HEK293T (cell line): ENCODE data around the gene RGL2.

Experiments
- CTCF ChIA-PET: fragments of 350-600 bp; formaldehyde crosslinking; extraction: SDS; loops from one replicate; lab custom pipeline; 2021; ENCODE audit warnings: antibody characterized with exemption, inconsistent platforms; lab: Yijun Ruan, JAX
- POLR2A ChIA-PET: fragments of 350-600 bp; formaldehyde crosslinking; extraction: SDS; loops from one replicate; lab custom pipeline; 2020; ENCODE audit warnings: antibody characterized with exemption, inconsistent platforms; lab: Yijun Ruan, JAX
- DNase-seq: peaks from one replicate; pipeline ENCODE4 v3.0.0; 2012; ENCODE audit warnings: mixed read lengths; ENCODE audit errors: extremely low spot score
- ARNT ChIP-seq: fragments of 450-650 bp; IDR thresholded peaks from 2 replicates; pipeline ENCODE4 v1.6.1; 2017; ENCODE audit warnings: mild to moderate bottlenecking
- BHLHE40 ChIP-seq: fragments of 450-650 bp; IDR thresholded peaks from 2 replicates; pipeline ENCODE4 v1.6.1; 2016; ENCODE audit warnings: mild to moderate bottlenecking, moderate library complexity, borderline replicate concordance
- CTBP1 ChIP-seq: fragments of 450-650 bp; IDR thresholded peaks from 2 replicates; pipeline ENCODE4 v1.6.1; 2016; ENCODE audit warnings: borderline replicate concordance
- ELF4 ChIP-seq: fragments of 450-650 bp; IDR thresholded peaks from 2 replicates; pipeline ENCODE4 v1.6.1; 2017; ENCODE audit warnings: antibody characterized with exemption
- FOXA1 ChIP-seq: fragments of 450-650 bp; IDR thresholded peaks from 2 replicates; pipeline ENCODE4 v1.6.1; 2016; ENCODE audit warnings: mild to moderate bottlenecking
- FOXK2 ChIP-seq: fragments of 450-650 bp; IDR thresholded peaks from 2 replicates; pipeline ENCODE4 v1.6.1; 2016; ENCODE audit warnings: mild to moderate bottlenecking
- FOXM1 ChIP-seq: fragments of 450-650 bp; IDR thresholded peaks from 2 replicates; pipeline ENCODE4 v1.6.1; 2017; ENCODE audit warnings: mild to moderate bottlenecking, borderline replicate concordance
- HDGF ChIP-seq: fragments of 450-650 bp; IDR thresholded peaks from 2 replicates; pipeline ENCODE4 v1.6.1; 2017; ENCODE audit warnings: antibody characterized with exemption, borderline replicate concordance
- L3MBTL2 ChIP-seq: fragments of 450-650 bp; conservative IDR thresholded peaks from 2 replicates; pipeline ENCODE4 v1.6.1; 2016; ENCODE audit warnings: mild to moderate bottlenecking
- LEF1 ChIP-seq: fragments of 450-650 bp; IDR thresholded peaks from 2 replicates; pipeline ENCODE4 v1.6.1; 2017; ENCODE audit warnings: mild to moderate bottlenecking, borderline replicate concordance
- NFRKB ChIP-seq: fragments of 450-650 bp; IDR thresholded peaks from 2 replicates; pipeline ENCODE4 v1.6.1; 2016; ENCODE audit warnings: mild to moderate bottlenecking, moderate library complexity
- SP1 ChIP-seq: fragments of 450-650 bp; IDR thresholded peaks from 2 replicates; pipeline ENCODE4 v1.6.1; 2017
- SUZ12 ChIP-seq: fragments of 450-650 bp; IDR thresholded peaks from 2 replicates; pipeline ENCODE4 v1.6.1; 2016; ENCODE audit warnings: mild to moderate bottlenecking
- TARDBP ChIP-seq: fragments of 450-650 bp; IDR thresholded peaks from 2 replicates; pipeline ENCODE4 v1.6.1; 2016
- ZNF384 ChIP-seq: fragments of 450-650 bp; IDR thresholded peaks from 2 replicates; pipeline ENCODE4 v1.6.1; 2016
- TF ChIP-seq, protein P1 (sequence below): fragments of 450-650 bp; IDR thresholded peaks from 2 replicates; pipeline ENCODE4 v1.6.1; 2016

The RGL2 gene

DNA sequence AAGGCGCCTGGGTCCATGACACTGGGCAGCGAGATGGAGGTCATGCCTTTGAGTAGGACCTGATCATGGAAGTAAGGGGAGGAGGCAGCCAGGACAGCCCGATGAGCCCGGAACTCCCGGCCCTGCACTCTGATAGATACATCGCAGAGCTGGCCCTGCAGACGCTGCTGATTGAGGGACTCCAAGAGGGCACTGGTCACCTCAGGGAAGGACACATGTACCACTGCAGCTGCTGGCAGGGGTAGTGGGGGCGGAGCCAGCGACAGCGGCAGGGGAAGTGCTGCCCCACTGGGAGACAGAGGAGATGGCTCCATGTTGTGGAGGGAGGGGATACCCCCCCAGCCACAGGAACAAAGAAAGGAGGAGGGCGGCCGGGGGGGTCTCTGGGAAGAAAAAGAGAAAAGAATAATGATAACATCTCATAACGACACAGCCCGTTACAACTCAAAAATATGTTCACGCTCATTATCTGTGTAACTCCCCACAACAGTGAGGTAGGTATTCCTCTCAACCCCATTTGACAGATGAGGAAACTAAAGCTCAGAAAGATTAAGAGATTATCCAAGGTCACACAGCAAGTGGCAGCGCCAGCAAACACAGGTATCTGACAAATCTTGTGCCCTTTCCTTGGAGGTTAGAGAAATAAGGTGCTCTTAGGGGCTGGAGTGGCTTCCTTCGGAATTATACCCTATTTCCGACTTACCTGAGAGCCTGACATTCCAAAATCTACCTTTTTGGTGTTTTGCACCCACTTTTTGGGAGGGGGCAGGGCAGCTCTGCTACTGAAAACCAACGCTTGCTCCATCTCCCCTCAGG is 18.1 kb upstream of the RGL2 start:
- CTCF ChIA-PET: interaction anchor here (1.7 kb wide), 1 partner anchor 17 kb away, joined by 5 read pairs; no protein-coding TSS in a partner anchor
- DNase-seq: no peak
- POLR2A ChIA-PET: interaction anchor here (0.9 to 5.0 kb wide), 9 partner anchors 19 to 137 kb away, joined by 3 to 42 read pairs (median 5); partner anchors contain the start of genes B3GALT4, CUTA, RGL2 and RPS18
- TF ChIP-seq SUZ12: no peak
- TF ChIP-seq ZNF384: no peak
- TF ChIP-seq, protein P1, sequence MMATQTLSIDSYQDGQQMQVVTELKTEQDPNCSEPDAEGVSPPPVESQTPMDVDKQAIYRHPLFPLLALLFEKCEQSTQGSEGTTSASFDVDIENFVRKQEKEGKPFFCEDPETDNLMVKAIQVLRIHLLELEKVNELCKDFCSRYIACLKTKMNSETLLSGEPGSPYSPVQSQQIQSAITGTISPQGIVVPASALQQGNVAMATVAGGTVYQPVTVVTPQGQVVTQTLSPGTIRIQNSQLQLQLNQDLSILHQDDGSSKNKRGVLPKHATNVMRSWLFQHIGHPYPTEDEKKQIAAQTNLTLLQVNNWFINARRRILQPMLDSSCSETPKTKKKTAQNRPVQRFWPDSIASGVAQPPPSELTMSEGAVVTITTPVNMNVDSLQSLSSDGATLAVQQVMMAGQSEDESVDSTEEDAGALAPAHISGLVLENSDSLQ: no peak
- TF ChIP-seq CTBP1: no peak
- no peak for TF ChIP-seq TARDBP
- TF ChIP-seq LEF1: no peak
- no peak for TF ChIP-seq ELF4
- TF ChIP-seq SP1: no peak
- TF ChIP-seq FOXM1: no peak

DNA sequence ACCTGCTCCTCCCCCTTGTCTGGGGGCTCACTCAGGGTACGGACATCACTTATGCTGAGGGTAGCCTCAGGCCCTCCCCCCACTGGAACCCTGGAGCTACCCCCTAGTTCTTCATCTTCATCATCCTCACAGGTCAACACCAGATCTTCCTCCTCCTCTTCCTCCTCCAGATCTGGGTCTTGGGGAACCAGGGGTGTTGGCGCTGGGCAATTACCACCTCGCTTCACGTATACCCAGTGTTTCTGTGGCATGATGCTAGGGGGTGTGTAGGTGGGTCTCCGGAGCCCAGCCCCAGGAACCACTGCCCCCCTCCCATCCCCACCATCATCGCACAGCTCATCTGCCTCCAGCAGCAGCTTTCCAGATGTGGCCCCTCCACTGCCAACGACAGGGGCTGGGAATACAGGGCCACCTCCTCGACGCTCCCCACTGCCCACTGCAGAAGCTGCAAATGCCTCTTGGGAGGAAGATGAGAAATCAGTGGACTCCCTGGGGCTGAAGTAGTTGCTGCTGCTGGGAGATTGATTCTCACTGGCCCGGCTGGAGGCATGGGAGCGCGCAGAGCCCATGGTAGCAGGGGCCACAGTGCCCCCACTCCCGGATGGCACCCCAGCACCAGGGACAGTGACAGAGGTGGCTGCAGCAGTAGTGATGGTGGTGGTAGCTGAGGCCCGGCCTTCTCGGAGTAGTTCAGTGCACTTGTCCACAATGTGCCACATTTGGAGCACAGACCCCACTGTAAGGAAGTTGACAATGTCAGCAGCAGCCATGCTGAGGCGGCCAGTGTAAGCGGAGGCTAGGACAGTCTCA is 17.3 kb upstream of the RGL2 start:
- POLR2A ChIA-PET: interaction anchor here (1.0 to 5.0 kb wide), 2 partner anchors 18 to 44 kb away, joined by 3 to 42 read pairs; partner anchors contain the start of genes RGL2, RPS18 and VPS52
- no peak for TF ChIP-seq ARNT
- TF ChIP-seq SUZ12: no peak
- no peak for TF ChIP-seq ELF4
- TF ChIP-seq NFRKB: no peak
- TF ChIP-seq FOXM1: no peak
- TF ChIP-seq BHLHE40: no peak
- no peak for TF ChIP-seq FOXK2
- TF ChIP-seq, protein P1: no peak
- no peak for TF ChIP-seq TARDBP
- DNase-seq: no peak
- CTCF ChIA-PET: no interaction called here

DNA sequence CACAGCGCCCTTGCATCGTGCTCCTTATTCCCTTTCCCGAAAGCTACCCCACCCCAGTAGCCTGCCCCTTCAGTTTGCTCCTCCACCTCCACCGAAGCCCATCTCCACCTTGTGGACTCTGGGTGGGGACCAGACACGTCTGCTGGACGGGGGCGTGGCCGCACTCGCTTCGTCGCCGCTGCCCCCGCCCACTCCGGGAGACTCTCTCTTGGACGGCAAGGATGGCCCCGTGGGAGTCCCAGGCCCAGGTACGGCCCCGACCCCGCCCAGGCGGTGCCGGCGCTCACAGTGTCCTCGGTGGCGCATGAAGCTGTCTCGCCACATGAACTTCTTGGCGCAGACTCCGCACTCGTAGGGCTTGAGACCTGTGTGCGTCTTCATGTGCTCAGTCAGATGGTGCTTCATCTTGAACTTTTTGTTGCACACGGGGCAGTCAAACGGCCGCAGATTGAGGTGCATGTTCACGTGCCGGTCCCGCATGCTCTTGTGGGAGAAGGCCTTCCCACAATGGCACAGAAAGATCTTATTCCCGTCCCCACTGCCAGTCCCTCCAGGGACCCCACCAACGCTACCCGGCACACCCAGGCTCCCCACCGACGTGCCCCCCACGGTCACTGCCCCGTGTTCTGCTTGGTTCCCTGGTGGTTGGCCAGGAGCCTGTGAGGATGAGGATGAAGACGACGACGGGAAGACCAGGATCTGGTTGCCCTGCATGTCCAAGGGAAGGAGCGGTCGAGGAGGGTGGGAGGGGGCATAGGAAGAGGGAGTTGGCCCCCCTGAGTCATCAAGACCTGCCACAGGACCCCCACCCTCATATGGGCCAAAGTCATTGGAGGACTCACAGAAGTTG is 16.4 kb upstream of the RGL2 start:
- ChIA-PET CTCF (no interaction called here), POLR2A (no interaction called here)
- DNase-seq: no peak
- TF ChIP-seq LEF1 (no peak), SUZ12 (no peak), L3MBTL2 (no peak), CTBP1 (no peak), ARNT (no peak), TARDBP (no peak), FOXA1 (no peak), SP1 (no peak), FOXM1 (no peak), ELF4 (no peak), BHLHE40 (no peak), FOXK2 (no peak), NFRKB (no peak), ZNF384 (no peak), HDGF (no peak)
- TF ChIP-seq, protein P1: no peak

DNA sequence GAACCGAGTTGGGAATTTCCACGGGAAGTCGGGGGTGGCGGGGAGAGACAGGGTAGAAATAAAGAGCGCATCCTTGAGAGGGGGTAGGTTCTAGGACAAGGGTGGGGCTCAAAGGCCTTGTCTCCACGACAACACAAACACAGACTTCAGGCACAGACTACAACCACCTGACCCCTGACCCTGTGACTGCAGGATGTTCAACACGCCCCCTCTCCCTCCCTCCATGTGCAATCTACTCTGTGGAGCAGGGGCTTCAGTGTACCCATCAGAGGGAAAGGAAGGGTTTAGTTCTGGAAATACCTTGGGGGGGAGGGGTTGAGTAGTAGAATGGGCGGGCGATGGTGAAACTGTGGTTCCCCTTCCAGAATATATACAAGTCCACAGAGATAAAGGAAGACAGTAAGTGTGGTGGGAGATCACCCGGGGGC is 15.8 kb upstream of the RGL2 start:
- ChIA-PET POLR2A (no interaction called here), CTCF (no interaction called here)
- TF ChIP-seq CTBP1: no peak
- no peak for TF ChIP-seq TARDBP
- TF ChIP-seq NFRKB: no peak
- no peak for TF ChIP-seq FOXA1
- no peak for TF ChIP-seq BHLHE40
- TF ChIP-seq ELF4: no peak
- TF ChIP-seq, protein P1: no peak
- no peak for TF ChIP-seq SP1
- TF ChIP-seq ARNT: no peak
- TF ChIP-seq L3MBTL2: no peak
- no peak for DNase-seq
